Prostate gland (tissue), 2 donors: ENCODE results near the gene BIRC6. TPM values are rescaled to one million over a fixed set of nuclear protein-coding genes. Genes with fewer than 3 reads are reported as not detected.

Experiments
- DNase-seq: peaks from one replicate; pipeline ENCODE4 v3.0.0-alpha.2; 2019; ENCODE audit warnings: low spot score
- H3K27ac ChIP-seq, 2 donors: fragments of 200-600 bp; sonication (generic); 2 replicates each; pipeline ENCODE4 v1.5.1; 2017 to 2019
- H3K27me3 ChIP-seq: fragments of 200-600 bp; sonication (generic); replicated peaks from 2 replicates; pipeline ENCODE4 v1.5.1; 2019; ENCODE audit not compliant: insufficient read depth
- H3K36me3 ChIP-seq, 2 donors: fragments of 200-600 bp; sonication (generic); 1 replicate in 1 of 2; 2 replicates in 1 of 2; pipeline versions ENCODE4 v1.5.1 to v1.8.1; 2017 to 2019
- H3K4me1 ChIP-seq: fragments of 200-600 bp; sonication (generic); replicated peaks from 2 replicates; pipeline ENCODE4 v1.5.1; 2019
- H3K4me3 ChIP-seq, 2 donors: fragments of 200-600 bp; sonication (generic); 2 replicates each; pipeline ENCODE4 v1.5.1; 2017 to 2019
- H3K9me3 ChIP-seq: fragments of 200-600 bp; sonication (generic); 2 replicates; pipeline ENCODE4 v1.5.1; 2017
- CTCF ChIP-seq, 4 experiments: fragments of 200-600 bp in 2 of 4; fragments of 450-650 bp in 2 of 4; sonication (generic) in 2 of 4; IDR thresholded peaks; 1 replicate in 3 of 4; 2 replicates in 1 of 4; pipeline ENCODE4 v1.5.1; 2016 to 2019; ENCODE audit warnings: antibody characterized with exemption in 4 of 4, mild to moderate bottlenecking in 2 of 4, moderate library complexity in 2 of 4
- POLR2A ChIP-seq: fragments of 450-650 bp; IDR thresholded peaks from one replicate; pipeline ENCODE4 v1.6.1; 2016; ENCODE audit warnings: antibody characterized with exemption, mild to moderate bottlenecking
- POLR2AphosphoS5 ChIP-seq: sonication (generic); formaldehyde crosslinking; IDR thresholded peaks from one replicate; pipeline ENCODE4 v1.6.1; 2017; ENCODE audit warnings: antibody characterized with exemption
- WGBS: methylation state at CpG from one replicate; pipeline ENCODE4 v1.1.5; 2018; 5-methylcytosine and 5-hydroxymethylcytosine counted together
- intact Hi-C: fragments of 100-400 bp; cut with DNase I; formaldehyde crosslinking; loops from one replicate; pipeline ENCODE4 v1.14.2; 2022
- total RNA-seq, 2 donors: library from RNA; depleted of rRNA; stranded (reverse); fragments of >200 nt; gene quantifications; one replicate each; pipeline ENCODE4 v1.1.0, GENCODE V29; 2016

BIRC6 gene
- total RNA-seq, 2 donors from 2014 or later, result 89.6 to 113 TPM

- no peaks in the 10 kb centered on the region for H3K27me3 ChIP-seq
- no peaks in the 10 kb centered on the region for H3K36me3 ChIP-seq
- 63% methylated on average over 1 of the region's 1 CpG for WGBS
- intact Hi-C loops, result no loop called here
- no peak overlapping the region for H3K4me3 ChIP-seq
- no peak for DNase-seq
- TF ChIP-seq POLR2A, result no peak
- TF ChIP-seq POLR2AphosphoS5, result no peak
- no peak for TF ChIP-seq CTCF (IDR thresholded peaks at IDR 0.05)
- no peaks in the 10 kb centered on the region for H3K9me3 ChIP-seq
- no peaks in the 10 kb centered on the region for H3K4me1 ChIP-seq
- no peak overlapping the region for H3K27ac ChIP-seq
Observed at GRCh38 chr2:32416519-32416918, 59.7 kb downstream of the BIRC6 start.

DNA sequence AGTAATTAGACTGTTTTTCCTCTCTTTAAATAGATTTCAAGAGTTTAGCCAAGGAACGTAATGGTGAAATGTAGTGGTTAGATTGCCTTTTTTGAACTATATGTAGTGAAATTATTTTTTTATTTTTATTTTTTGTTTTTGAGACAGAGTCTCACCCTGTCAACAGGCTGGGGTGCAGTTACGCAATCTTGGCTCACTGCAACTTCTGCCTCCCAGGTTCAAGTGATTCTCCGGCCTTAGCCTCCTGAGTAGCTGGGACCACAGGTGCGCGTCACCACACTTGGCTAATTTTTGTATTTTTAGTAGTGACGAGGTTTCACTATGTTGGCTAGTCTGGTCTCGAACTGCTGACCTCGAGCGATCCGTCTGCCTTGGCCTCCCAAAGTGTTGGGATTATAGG is 60.8 kb downstream of the BIRC6 start:
- no peak for DNase-seq
- WGBS, result 95% methylated on average over 10 of the region's 10 CpGs
- no peak for TF ChIP-seq CTCF (IDR thresholded peaks at IDR 0.05)
- no peak for TF ChIP-seq POLR2A
- TF ChIP-seq POLR2AphosphoS5, result no peak
- no peak overlapping the region for H3K27ac ChIP-seq
- no peaks in the 10 kb centered on the region for H3K9me3 ChIP-seq
- intact Hi-C loops, result no loop called here
- no peaks in the 10 kb centered on the region for H3K4me1 ChIP-seq
- H3K36me3 ChIP-seq, result no peaks in the 10 kb centered on the region
- no peak overlapping the region for H3K4me3 ChIP-seq
- H3K27me3 ChIP-seq, result no peaks in the 10 kb centered on the region

GRCh38 chr2:32418778-32419177 is 62.0 kb downstream of the BIRC6 start:
- no peaks in the 10 kb centered on the region for H3K9me3 ChIP-seq
- no peaks in the 10 kb centered on the region for H3K27me3 ChIP-seq
- intact Hi-C loops, result no loop called here
- DNase-seq, result no peak
- no peaks in the 10 kb centered on the region for H3K36me3 ChIP-seq
- 75% methylated on average over 5 of the region's 5 CpGs for WGBS
- no peak overlapping the region for H3K4me3 ChIP-seq
- no peak for TF ChIP-seq POLR2A
- TF ChIP-seq CTCF (IDR thresholded peaks at IDR 0.05), result no peak
- TF ChIP-seq POLR2AphosphoS5, result no peak
- no peaks in the 10 kb centered on the region for H3K4me1 ChIP-seq
- no peak overlapping the region for H3K27ac ChIP-seq

- intact Hi-C loops, result no loop called here
Observed at GRCh38 chr2:32422133-32422532, 65.3 kb downstream of the BIRC6 start.

More at GRCh38 chr2:32422133-32422532, 65.3 kb downstream of the BIRC6 start:
- Histone ChIP-seq H3K4me3 (no peak overlapping the region), H3K27ac (no peak overlapping the region), H3K27me3 (no peaks in the 10 kb centered on the region), H3K9me3 (no peaks in the 10 kb centered on the region), H3K4me1 (no peaks in the 10 kb centered on the region), H3K36me3 (no peaks in the 10 kb centered on the region)
- 100% methylated on average over 1 of the region's 1 CpG for WGBS
- DNase-seq, result no peak
- TF ChIP-seq POLR2AphosphoS5, result no peak
- no peak for TF ChIP-seq CTCF (IDR thresholded peaks at IDR 0.05)
- TF ChIP-seq POLR2A, result no peak
